Middle frontal gyrus (tissue), 1 donor: Measurements from ENCODE around the gene STRBP.
"Not testable (repeated sequence)": the region's sequence is repeated elsewhere in the genome, so short reads cannot be mapped to it uniquely, and the experiment has no call there.

Experiments
- DNase-seq: peaks from one replicate; pipeline ENCODE4 v3.0.0-alpha.2; 2015; ENCODE audit warnings: low spot score; ENCODE audit errors: extremely low spot score

Gene STRBP

DNA sequence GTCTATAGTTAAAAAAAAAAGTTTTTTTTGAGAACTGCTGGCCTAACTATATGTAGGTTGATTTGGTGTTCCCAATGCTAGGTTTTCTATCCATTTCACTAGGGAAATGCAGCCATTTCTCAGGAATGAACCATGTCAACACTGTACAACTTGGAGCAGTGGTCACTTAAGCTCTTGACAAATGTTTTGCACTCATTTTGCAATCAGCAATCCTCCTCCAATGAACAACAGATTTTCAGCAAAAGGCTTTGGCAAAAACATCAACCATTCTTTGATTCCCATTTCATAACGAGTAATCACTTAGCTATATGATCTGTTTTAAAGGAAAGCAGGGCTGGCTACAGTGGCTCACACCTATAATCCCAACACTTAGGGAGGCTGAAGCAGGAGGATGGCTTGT lies 17.9 kb downstream of the STRBP start:
- DNase-seq: no peak

DNA sequence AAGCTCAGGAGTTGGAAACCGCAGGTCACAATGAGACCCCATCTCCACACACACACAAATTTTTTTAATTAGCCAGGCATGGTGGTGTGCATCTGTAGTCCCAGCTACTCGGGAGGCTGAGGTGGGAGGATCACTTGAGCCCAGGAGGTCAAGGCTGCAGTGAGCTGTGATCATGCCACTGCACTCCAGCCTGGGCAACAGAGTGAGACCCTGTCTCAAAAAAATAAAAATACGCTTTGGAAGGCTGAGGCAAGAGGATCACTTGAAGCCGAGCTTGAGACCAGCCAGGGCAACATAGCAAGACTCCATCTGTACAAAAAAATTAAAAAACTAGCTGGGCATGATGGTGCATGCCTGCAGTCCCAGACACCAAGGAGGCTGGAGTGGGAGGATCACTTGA lies 19.2 kb downstream of the STRBP start:
- not testable (repeated sequence) for DNase-seq

DNA sequence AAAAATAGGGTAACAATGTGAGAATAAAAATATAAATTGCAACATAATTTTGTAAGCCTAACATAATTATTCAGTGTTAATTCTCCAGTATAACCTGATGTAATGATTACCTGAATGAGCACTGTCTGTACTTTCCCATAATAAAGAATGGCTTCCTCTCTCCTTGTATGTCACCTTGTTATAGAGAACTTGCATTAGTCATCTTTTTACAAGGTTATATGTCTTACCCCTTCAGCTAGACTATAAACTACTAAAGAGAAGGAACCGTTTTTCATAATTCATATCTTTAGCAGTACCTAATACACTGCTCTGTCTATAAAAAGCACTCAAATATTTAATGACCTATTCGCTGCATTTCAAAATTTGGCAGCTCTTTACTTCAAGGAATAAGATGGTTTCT lies 19.8 kb downstream of the STRBP start:
- DNase-seq: no peak

DNA sequence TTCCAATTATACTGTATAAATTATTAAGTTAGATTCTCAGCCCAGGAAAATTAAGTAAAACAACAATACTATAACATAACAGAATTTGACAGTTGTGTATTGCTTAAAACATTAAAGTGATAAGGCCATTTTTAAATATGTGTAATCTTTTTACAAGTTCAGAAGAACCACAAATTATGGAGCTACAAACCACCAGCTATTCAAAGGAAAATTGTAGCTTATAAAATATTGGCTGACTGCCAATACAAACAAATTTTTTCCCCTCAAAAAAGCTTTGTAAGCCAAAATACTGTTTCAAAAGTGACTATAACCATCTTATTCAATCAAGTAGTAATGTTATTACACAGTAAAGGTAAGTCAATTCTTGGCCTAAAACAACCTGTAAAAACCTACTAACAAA lies 21.9 kb downstream of the STRBP start:
- DNase-seq: no peak

DNA sequence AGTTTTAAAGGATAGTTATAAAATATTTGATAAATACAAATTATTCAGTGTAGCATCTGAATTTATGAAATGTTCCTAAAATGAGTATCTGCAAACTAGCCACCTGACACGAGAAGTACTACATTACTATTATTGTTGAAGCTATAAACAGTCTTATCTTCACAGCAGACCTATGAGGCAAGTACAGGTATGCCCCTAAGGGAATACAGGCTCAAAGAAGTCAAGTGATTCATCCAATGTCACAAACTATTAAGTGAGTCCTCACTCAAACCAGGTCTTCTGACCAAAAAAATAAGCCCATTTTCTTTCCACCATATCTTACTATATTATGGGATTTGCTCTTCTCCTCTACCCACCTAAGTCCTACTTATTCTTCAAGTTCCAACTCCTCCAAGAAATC lies 28.7 kb downstream of the STRBP start:
- DNase-seq: no peak

DNA sequence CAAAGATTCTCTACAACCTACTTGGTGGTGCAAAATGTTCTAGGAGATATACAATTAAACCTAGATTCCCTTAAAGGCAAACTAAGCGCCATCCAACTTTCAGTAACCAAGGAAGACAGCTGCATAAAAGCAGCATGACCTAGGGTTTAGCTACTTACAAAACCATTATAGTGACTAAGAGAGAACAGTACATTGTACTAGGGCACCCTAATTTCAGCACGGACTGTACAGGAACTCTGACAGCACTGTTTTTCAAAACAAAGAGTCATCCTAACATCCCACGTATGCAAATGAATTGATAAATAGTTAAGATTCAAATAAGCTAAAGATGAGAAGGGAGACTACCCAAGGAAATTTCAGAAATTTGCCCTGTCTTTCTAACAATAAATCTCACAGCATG lies 30.0 kb downstream of the STRBP start:
- no peak for DNase-seq

DNA sequence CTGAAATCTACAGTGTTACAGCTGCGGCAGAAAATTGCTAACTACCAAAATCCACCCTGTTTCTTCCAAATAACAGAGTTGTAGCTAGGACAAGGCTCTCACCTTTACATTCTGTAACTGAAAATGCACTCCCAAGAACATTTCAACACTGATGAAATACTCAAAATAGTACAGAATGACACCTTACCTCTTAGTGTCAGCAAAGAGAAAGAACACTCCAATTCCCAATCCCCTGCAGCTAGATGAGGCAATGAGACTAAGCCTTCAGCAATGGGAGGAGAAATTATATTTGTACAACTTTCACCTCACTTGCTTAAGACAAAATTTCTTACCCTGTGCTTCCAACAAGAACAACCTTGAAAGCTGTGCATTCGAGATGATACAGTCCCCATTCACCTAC lies 31.2 kb downstream of the STRBP start:
- no peak for DNase-seq

DNA sequence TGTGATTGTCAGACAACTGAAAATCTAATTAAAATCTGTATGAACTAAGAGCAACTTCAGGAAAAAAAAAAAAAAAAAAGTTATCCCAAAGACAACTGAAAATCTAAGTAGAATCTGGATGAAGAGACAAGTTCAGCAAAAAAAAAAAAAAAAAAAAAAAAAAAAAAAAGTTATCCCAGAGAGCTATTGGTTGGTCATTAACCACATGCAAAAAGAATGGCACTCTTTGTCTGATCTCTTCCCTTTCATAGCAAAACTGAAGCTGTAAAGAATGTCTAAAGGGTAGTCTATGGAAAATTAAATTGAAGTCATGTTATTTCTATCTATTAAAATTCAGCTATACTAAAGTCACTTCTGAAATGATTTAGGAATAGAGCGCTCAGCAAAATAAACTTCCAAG lies 32.9 kb downstream of the STRBP start:
- no peak for DNase-seq

DNA sequence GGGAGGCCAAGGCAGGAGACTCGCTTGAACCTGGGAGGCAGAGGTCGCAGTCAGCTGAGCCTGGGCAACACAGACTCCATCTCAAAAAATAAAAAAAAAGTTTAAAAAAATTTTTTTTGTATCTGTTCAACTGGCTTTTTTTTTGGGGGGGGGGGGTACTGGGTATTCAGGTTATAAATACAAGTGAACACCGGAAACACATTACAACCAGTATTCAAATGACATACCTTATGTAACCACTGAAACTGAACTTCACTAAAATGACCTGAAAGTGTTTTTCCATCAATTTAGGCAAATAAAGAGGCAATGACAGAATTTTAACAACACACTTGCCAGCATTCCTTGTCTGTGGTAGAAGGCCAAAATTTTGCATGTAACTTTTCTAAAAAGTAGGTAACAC lies 33.5 kb downstream of the STRBP start:
- DNase-seq: no peak

DNA sequence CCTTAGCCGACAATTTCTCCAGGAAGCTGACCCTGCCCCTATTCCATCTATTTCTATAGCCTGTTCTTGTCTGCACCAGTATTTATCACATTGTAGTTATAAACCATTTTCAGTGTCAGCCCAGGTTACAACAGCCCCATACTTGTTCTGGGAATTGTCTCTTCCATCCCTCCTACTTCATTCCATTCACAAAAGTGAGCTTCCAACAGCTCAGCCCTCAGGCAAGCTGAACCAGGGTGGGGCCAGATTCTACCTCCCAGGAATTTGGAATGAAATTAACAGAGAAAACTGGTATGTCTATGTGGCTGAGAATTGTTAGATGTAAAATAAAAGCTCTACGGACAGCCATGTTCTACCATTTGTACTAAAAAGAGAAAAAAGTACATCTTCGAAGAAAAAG lies 36.1 kb downstream of the STRBP start:
- DNase-seq: no peak

DNA sequence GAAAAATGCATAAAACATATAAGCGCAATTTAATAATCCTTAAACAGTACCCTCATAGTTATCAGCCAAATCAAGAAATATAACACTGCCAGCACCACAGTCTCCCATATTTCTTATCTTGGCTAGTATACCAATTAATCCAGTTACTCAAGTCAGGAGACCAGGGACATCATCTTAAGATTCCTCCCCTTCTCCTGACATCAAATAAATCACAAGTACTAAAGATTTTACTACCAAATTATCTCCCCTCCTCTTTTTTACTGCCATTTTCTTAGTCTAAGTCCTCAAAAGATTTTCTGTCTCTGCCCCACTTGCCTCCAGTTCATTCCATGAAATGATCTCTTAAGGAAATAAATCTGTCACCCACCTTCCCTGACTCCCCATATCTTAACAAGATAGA lies 37.0 kb downstream of the STRBP start:
- DNase-seq: no peak

DNA sequence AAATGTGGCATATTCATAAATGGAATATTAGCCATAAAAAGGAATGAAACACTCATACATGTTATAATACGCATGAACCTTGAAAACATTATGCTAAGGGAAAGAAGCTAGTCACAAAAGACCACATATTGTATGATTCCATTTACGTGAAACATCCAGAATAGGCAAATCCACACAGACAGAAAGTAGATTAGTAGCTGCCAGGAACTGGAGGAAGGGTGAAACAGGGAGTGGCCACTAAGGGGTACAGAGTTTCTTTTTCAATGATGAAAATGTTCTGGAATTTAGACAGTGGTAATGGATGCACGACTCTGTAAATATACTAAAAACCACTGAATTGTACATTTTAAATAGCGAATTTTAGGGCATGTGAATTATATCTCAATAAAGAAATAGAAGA lies 39.4 kb downstream of the STRBP start:
- DNase-seq: no peak

DNA sequence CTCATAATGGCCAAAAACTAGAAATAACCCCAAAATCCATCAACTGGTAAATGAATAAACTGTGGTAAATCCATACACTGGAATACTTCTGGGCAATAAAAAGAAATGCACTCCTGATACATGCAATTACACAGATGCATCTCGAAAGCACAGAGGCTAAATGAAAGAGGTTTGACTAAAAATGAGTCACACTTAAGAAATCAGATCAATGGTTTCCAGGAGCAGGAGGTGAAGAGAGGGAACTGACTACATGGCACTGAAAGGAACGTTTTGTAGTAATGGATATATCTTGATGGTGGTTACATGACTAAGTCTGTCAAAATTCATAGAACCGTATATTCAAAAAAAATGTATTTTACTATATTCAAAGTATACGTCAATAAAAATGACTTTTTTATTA lies 42.4 kb downstream of the STRBP start:
- no peak for DNase-seq

DNA sequence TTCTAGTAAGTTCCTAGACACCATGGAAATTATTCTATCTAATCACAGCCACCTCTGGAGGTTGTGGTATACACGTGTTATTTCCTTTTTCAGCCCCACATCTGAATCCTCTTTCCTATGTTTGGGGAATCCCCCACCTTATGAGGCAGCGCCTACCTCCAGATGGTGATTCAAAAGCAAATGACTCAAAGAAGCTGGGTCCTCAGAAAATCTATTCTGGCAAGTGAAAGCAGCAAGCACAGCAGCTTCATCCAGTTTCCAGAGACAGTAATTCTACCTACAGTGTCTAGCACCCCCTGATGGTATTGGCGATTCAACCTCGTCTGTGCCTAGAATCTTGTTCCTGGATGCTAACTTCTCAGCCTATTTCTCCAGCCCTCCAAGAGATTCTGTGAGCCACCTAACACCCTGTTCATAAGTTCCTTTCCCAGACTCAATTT lies 43.0 kb downstream of the STRBP start:
- DNase-seq: peak; percentile 49

DNA sequence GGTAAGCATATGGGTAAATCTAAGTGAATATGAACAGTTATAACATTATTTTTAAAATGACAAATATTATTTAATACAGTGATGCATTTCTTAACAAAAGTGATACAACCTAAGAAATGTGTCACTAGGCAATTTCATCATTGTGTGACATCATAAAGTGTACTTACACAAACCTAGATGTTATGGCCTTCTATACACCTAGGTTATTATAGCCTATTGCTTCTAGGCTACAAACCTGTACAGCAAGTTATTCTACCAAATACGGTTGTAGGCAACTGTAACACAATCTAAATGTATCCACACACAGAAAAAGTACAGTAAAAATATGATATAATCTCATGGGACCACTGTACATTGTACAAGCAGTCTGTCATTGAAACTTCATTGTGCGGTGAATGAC lies 48.3 kb downstream of the STRBP start:
- DNase-seq: no peak

DNA sequence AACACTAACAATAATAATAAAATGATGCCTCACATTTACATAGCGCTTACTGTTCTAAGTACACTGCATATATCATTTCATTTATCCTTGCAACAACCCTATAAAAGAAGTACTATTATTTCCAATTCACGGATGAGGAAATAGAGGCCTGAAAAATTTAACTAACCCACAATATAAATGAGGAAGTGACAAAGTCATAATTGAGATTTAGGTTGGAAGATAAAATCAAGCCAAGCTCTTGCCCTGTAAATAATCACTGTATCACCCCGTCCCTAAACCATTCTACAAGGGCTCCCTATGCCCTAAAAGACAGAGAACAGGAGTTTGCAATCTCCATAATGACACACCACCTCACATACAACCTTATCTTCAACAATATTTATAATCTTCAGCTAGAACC lies 49.6 kb downstream of the STRBP start:
- no peak for DNase-seq

DNA sequence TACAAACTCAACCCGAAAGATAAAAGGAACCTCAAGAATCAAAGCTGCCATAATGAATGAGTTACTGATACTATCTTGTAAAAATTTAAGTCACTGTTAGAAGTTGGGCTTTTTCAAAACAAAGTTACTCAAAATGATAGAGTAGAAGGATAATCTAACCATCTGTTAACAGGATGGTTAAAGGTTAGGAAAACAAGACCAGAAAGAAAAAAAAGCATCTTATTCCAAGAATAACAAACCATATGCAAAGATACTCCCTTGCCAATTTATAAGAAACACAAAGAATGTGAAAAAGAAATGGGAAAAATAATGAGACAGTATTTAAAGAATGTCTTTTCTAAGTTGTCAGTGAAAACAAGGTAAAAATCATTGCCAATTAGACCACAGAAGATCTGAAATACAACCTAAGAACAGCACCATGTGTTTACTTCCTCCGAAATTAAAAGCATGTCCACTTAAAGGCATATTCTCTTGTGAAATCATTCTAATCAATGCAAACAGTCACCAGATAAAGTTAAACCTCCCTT lies 51.2 kb downstream of the STRBP start:
- DNase-seq: no peak

DNA sequence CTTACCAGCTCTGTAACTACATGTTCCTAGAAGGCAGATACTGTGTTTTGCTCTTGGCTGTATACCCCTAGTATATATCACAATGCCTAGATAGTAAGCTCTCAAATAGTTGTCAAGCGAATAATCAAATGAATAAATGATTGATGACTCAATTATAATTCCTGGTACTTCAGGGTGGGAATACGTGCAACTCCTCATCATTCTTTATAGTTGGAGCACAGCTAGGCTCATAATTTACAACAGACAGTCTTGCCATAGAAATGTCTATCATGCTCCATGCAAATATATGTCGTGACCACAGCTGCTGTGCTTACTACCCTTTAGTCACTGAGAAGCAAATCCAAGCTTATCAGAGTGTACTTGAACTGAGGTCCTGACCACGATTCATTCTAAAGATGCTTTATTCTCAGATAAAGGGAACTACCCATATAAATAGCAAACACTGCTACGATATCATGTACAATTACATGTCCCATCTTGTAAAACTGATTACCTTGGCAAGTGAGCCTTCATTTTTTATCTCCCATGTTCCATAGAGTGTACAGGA lies 52.1 kb downstream of the STRBP start:
- DNase-seq: no peak

DNA sequence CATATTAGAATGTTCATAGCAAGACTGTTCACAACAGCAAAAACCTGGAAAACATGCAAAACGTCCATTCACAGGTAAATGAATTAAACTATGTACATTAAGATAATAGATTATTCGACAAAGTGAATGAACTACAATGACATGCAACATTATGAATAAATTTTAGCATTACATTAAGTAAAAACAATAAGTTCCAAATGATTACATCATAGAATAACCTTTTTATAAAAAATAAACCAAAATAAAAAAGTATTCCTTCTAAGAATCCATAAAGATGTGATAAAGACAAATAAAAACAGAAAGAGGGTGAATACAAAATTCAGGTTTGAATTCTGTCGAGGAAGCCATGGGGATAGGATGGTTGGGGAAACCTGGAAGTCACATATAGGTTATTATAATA lies 57.3 kb downstream of the STRBP start:
- no peak for DNase-seq

DNA sequence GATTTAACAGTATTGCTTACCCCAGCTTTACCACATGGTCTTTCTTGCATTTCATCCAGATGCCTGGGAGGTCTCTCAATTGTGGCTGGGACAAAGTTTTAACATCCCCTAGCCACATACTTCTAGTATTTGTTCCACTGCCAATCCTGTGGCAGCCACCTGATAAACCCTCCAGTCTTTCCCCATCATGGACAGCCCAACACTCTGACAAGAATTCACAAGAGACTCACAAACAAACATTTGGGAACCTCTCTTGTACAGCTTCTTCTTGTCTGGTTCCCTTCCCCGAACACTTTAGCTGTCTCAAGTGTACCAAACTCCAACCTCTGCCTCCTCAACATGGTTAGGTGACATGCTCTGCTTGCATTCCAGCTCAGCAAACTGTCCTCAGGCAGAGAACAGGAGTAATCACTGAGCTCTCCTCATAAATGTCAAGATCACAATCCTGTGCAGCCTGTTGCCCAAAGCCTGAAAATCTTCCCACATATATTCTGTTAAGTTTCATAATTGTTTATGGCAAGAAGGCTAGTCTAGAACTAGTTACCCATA lies 59.7 kb downstream of the STRBP start:
- DNase-seq: no peak

DNA sequence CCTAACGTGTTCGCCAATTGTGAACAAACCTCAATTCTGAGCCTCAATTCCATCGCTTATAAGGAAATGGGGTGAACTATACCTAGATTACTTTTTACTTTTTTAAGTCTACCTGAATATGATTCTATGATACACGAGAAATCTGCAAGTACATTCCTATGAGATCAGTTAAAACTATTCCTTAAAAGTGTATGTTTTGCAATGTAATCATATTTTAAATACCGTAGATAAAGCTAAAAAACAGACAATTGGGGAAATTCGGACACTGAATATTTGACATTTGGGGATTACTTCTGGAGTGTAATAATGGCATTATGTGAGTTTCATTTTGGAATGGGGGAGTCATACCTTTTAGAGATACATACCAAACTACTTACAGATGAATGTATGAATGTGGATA lies 62.3 kb downstream of the STRBP start:
- no peak for DNase-seq

DNA sequence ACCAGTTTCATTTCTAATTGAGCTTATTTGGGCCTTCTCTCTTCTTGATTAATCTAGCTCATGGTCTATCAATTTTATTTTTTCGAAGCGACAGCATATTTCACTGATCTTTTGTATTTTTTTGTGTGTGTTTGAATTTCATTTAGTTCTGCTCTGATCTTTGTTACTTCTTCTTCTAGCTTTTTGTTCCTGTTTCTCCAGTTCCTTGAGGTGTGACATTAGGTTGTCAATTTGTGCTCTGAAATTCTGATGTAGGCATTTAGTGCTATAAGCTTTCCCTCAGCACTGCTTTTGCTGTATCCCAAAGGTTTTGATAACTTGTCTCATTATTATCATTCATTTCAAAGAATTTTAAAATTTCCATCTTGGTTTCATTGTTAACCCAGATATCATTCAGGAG lies 67.3 kb downstream of the STRBP start:
- DNase-seq: no peak

DNA sequence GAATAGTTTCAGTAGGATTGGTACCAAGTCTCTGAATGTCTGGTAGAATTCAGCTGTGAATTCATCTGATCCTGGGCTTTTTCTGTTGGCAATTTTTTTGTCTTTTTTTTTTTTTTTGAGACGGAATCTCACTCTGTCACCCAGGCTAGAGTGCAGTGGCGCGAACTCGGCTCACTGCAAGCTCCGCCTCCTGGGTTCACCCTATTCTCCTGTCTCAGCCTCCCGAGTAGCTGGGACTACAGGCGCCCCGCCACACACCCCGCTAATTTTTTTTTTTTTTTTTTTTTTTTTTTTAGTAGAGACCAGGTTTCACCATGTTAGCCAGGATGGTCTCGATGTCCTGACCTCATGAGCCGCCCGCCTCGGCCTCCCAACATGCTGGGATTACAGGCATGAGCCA lies 67.9 kb downstream of the STRBP start:
- not testable (repeated sequence) for DNase-seq

DNA sequence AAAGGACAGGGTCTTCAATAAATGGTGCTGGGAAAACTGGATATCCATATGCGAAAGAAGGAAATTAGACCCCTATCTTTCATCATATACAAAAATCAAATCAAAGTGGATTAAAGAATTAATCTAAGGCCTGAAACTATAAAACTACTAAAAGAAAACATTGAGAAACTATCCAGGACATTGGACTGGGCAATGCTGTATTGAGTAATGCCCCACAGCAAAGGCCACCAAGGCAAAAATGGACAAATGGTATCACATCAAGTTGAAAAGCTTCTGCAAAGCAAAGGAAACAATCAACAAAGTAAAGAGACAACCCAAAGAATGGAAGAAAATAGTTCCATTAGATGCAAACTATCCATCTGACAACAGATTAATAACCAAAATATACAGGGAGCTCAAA lies 72.3 kb downstream of the STRBP start:
- no peak for DNase-seq
